SKM-1 treated with dmso at 0.1 percent for 144 hours (cell line): ENCODE results near the gene GAREM2.

Experiments
- DNase-seq: peaks from one replicate; lab custom pipeline; 2025; ENCODE audit not compliant: unreplicated experiment; lab: John Stamatoyannopoulos, UW

GAREM2 gene

DNA sequence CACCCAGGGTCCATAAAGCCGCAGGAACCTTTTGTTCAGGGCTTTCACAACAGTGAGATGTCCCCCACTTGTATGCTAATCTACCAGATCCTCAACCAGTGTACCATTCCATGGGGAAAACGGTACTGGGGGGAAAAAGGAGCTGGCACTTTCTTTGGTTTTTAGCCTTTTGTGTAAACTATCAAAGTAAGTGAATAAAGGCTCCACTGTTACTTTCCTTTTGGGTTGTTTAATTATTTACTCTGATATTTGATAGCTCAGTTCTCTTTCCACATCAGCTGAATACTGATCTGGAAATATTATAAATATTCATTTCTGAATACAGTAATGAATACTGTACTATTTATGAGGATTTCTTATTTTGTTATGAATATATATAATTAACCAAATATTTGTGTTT is 51.2 kb downstream of the GAREM2 start:
- DNase-seq, result no peak

DNA sequence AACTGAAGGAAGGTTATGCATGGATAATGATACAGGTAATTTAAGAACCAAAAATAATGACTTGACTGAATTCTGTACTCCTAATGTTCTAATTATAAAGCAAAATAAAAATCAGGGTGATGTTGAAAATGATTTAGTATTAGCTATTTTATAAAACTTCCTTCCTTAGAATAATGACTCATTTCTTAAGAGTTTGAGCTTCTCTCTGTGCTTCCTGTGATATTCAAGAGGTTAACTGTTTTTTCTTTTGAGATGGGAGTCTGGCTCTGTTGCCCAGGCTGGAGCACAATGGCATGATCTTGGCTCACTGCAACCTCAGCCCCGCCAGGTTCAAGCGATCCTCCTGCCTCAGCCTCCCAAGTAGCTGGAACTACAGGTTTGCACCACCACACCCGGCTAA is 56.7 kb downstream of the GAREM2 start:
- DNase-seq, result no peak

DNA sequence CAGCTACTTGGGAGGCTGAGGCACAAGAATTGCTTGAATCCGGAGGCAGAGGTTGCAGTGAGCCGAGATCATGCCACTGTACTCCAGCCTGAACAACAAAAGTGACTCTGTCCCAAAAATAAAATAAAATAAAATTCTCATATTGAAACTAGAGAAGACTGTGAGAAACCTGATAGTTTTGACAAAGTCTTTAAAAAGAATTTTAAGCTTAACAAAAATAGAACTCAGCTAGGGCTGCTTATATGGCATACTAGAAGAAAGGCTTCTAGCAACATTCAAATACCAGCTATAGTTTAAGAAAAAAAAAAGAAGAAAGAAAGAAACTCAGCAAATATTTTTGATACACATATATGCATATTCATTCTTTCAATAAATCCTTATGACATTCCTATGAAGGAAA is 57.9 kb downstream of the GAREM2 start:
- DNase-seq, result no peak

DNA sequence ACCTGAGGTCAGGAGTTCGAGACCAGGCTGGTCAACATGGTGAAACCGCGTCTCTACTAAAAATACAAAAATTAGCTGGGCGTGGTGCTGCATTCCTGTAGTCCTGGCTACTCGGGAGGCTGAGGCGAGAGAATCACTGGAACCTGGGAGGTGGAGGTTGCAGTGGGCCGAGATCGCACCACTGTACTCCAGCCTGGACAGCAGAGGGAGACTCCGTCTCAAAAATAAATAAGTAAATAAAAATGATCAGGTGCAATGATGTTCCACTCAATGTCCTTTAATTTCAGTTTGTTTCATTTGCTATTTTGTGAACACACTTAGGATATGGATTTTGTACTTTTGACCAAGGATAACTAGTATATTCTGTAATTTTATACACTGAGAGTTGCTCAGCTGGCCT is 62.2 kb downstream of the GAREM2 start:
- DNase-seq, result no peak

DNA sequence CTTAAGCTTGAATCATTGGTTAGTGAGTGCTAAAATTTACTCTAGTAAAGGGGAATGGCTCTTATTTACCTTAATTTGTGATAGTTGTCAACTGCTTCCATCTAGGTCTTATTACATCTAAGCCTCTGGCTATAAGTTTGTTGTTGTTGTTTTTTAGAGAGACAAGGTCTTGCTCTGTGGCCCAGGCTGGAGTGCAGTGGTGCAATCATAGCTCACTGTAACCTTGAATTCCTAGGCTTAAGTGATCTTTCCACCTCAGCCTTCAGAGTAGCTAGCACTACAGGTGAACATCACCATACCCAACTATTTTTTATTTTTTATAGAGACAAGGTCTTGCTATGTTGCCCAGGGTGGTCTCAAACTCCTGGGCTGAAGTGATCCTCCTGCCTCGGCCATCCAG is 65.0 kb downstream of the GAREM2 start:
- DNase-seq, result no peak

DNA sequence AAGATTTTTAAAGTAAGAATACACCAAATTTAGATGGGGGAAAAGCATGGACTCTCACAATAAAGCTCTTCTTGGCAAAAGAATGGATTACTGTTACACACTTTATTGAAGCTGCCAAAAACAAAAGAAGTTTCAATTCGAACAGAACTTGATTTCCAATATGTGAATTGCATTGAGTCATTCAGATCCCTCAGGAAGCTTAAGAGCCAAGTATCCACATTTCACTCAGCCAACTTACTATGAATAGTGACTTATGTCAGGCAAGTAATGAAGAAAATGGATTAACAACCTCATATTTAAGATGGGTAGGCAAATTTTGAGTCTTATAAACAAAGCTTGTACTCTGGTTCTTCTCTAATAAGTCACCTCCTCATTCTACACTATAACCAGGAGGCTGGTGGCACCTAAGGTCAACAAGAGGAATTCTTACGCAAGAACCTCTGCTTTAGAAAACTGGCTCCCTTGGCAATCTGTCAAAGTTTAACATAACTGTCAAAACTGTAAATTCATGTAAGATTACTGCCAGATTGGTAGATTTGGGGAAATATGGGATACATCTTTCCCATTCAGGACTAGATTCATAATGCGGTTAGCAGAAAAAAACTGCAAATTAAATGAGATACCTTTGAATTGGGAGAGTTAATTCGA is 65.5 kb downstream of the GAREM2 start:
- no peak for DNase-seq
